Activated CD4-positive, alpha-beta T cell treated with anti-CD3 and anti-CD28 coated beads, Interleukin-2, amount 10 ng/mL, durations not matched to agents 7 days and 5 days (primary cell): ENCODE data around the gene MTMR1. TPM values are rescaled to one million over a fixed set of nuclear protein-coding genes. Genes with fewer than 3 reads are reported as not detected.

Experiments used
- CTCF ChIA-PET: fragments of 350-600 bp; sonication (Branson Sonifier 250); formaldehyde crosslinking; loops from one replicate; lab custom pipeline; 2021; ENCODE audit warnings: antibody characterized with exemption; lab: Charles Lee
- POLR2A ChIA-PET: fragments of 350-600 bp; sonication (Branson Sonifier 250); formaldehyde crosslinking; loops from one replicate; lab custom pipeline; 2021; ENCODE audit warnings: antibody characterized with exemption; lab: Charles Lee
- DNase-seq: peaks from one replicate; pipeline ENCODE4 v3.0.0-alpha.2; 2020
- H3K27ac Mint-ChIP-seq: one replicate; pipeline ENCODE4 v1.8.0; 2021; ENCODE audit warnings: mild to moderate bottlenecking, moderate library complexity, mixed read lengths
- H3K27me3 Mint-ChIP-seq: one replicate; pipeline ENCODE4 v1.8.0; 2021; ENCODE audit warnings: mixed read lengths
- H3K36me3 Mint-ChIP-seq: one replicate; pipeline ENCODE4 v1.8.0; 2021; ENCODE audit warnings: low read depth, mixed read lengths
- H3K4me1 Mint-ChIP-seq: one replicate; pipeline ENCODE4 v1.8.0; 2021; ENCODE audit warnings: mixed read lengths
- H3K4me3 Mint-ChIP-seq: one replicate; pipeline ENCODE4 v1.8.0; 2021; ENCODE audit warnings: mild to moderate bottlenecking, moderate library complexity, mixed read lengths
- H3K9me3 Mint-ChIP-seq: one replicate; pipeline ENCODE4 v1.8.0; 2021; ENCODE audit warnings: mixed read lengths
- total RNA-seq, 2 experiments: library from RNA; stranded (reverse); gene quantifications; one replicate each; pipeline ENCODE4 v1.2.3, GENCODE V29; 2021

The MTMR1 gene
- total RNA-seq, 2 experiments from 2014 or later, result 47.1 to 51.1 TPM

DNA sequence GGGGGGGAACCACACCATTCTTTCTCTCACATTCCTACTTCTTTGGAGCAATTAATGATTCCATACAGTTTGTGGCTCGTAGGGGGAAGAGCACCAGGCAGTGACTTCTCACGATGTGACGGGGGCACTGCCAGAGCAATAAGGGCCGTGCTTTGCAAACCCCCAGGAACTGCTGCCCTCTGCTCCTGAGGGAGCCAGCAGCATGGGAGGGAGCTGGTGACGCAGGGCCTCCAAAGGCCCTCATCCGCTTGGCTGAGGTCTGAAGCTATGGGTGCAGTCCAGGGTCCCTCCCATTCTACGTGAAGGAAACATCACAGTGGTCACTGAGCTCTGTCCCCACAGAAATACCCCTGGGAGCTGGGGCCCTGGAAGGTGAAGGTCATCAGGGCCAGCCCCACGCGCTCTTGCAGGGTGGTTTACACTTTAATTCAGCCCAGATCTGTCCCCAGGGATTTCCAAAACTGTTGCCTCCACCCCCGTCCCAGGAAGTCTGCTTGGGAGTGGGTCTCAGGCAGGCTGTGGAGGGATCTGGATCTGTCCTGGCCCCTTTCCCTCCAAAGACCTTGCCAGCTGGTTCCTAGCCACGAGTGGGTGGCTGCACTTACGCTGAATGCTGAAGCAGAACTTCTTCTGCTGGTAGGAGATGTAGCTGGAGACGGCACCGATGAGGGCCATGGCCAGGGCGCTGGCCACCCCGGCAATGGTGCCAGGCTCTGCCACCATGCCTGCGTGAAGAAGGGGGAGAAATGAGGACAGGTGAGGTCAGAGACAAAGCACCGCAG, 82.6 kb downstream of the MTMR1 start:
- Mint-ChIP-seq H3K4me1 (no peaks in the 10 kb centered on the region), H3K36me3 (no peaks in the 10 kb centered on the region)
- POLR2A ChIA-PET, result no interaction called here

DNA sequence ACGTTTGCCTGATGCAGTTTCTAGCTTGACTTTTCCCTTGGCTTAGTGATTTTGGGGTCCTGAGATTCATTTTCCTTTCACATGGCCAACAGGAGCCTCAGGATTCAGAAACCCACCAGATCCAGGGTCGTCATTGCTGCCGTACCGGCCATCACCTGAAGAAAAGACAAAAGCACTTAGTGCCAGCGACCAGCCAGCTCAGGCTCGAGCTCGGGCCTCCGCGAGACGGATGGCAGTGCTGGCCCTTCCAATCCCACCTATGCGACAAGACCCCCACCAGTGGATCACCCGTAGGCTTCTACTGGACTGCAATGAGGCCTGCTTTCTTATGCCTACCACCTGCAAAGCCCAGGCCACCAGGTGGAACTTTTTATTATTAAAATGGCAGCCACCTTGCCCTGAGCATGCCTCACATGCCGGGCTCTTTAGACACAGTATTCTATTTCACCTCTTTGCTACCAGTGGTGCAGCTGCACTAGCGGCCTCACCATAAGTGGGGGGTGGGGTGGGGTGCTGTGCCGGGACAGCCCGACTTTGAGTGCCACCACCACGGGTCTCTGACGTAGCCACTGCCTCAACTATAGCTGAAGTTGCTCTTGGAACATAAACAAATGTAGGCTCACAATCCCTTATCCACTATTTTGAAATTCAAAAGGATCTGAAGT, 84.3 kb downstream of the MTMR1 start:
- Mint-ChIP-seq H3K4me1 (no peaks in the 10 kb centered on the region), H3K9me3 (no peaks in the 10 kb centered on the region), H3K27ac (no peak overlapping the region), H3K36me3 (no peaks in the 10 kb centered on the region), H3K4me3 (no peak overlapping the region), H3K27me3 (no peaks in the 10 kb centered on the region)
- POLR2A ChIA-PET, result no interaction called here
- CTCF ChIA-PET, result no interaction called here
- DNase-seq, result no peak

More for the DNA sequence above, 82.6 kb downstream of the MTMR1 start:
- H3K4me3 Mint-ChIP-seq, result no peak overlapping the region
- H3K9me3 Mint-ChIP-seq, result no peaks in the 10 kb centered on the region
- DNase-seq, result no peak
- H3K27ac Mint-ChIP-seq, result no peak overlapping the region
- no peaks in the 10 kb centered on the region for H3K27me3 Mint-ChIP-seq
- CTCF ChIA-PET, result interaction anchor here (0.5 to 1.0 kb wide), 2 partner anchors 190 to 304 kb away, joined by 3 to 4 read pairs; no protein-coding TSS in a partner anchor

- H3K9me3 Mint-ChIP-seq, result no peaks in the 10 kb centered on the region
- no peak for DNase-seq
- no peaks in the 10 kb centered on the region for H3K4me1 Mint-ChIP-seq
- no peak overlapping the region for H3K4me3 Mint-ChIP-seq
- H3K27me3 Mint-ChIP-seq, result no peaks in the 10 kb centered on the region
- ChIA-PET POLR2A (no interaction called here), CTCF (no interaction called here)
- H3K27ac Mint-ChIP-seq, result no peak overlapping the region
- H3K36me3 Mint-ChIP-seq, result no peaks in the 10 kb centered on the region
Measured at GRCh38 chrX:150779385-150779784, 86.2 kb downstream of the MTMR1 start.

GRCh38 chrX:150781677-150782076, 88.5 kb downstream of the MTMR1 start:
- no peak overlapping the region for H3K4me3 Mint-ChIP-seq
- H3K4me1 Mint-ChIP-seq, result no peaks in the 10 kb centered on the region
- peaks cover 1% of the 10 kb centered on the region for H3K36me3 Mint-ChIP-seq
- POLR2A ChIA-PET, result no interaction called here
- DNase-seq, result no peak
- H3K9me3 Mint-ChIP-seq, result no peaks in the 10 kb centered on the region
- H3K27me3 Mint-ChIP-seq, result no peaks in the 10 kb centered on the region
- CTCF ChIA-PET, result interaction anchor here (1.0 kb wide), 1 partner anchor 9 kb away, joined by 3 read pairs; no protein-coding TSS in a partner anchor
- H3K27ac Mint-ChIP-seq, result no peak overlapping the region

DNA sequence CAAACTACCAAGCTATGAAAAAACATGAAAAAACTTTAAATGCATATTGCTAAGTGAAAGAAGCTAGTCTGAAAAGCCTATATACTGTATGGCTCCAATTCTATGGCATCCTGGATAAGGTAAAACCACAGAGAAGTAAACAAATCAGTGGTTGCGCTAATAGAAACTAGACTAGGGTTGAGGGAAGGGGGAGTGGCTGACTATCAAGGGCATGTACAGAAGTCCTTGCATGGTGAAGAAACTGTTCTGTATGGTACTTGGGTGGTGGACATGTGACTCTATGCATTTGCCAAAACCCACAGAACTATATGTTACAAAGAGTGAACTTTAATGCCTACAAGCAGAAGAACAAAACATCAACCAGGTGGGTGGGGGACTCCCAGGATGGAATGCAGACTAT, 96.8 kb downstream of the MTMR1 start:
- peaks cover 21% of the 10 kb centered on the region for H3K36me3 Mint-ChIP-seq
- ChIA-PET POLR2A (no interaction called here), CTCF (no interaction called here)
- H3K4me1 Mint-ChIP-seq, result peaks cover 5% of the 10 kb centered on the region
- H3K27ac Mint-ChIP-seq, result no peak overlapping the region
- H3K9me3 Mint-ChIP-seq, result no peaks in the 10 kb centered on the region
- no peak for DNase-seq
- H3K4me3 Mint-ChIP-seq, result no peak overlapping the region
- H3K27me3 Mint-ChIP-seq, result no peaks in the 10 kb centered on the region

DNA sequence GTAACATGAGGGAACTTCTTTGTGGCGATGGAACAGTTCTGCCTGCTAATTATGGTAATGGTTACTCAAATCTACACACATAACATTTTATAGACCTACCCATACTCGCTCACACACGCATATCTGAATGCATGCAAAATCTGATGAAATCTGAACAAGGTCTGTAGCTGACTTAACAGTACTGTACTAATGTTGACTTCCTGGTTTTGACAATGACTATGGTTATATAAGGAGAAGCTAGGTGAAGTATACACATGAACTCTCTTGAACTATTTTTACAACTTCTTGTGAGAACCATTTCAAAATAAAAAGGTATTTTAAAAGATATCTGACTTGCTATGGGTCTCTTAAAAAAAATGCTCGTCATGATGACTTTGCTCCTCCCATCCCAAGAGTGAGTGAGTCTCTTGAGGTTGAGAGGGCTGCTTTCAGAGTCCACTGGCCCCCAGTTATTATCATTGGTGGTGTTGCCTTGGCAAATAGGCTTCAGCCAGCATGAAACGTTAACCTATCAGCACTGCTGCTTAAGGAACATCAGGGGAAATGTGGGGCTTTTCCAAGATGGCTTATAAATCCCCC, 99.8 kb downstream of the MTMR1 start:
- no peak overlapping the region for H3K4me3 Mint-ChIP-seq
- no peak overlapping the region for H3K27ac Mint-ChIP-seq
- peaks cover 13% of the 10 kb centered on the region for H3K36me3 Mint-ChIP-seq
- no peak for DNase-seq
- peaks cover 5% of the 10 kb centered on the region for H3K4me1 Mint-ChIP-seq
- no peaks in the 10 kb centered on the region for H3K9me3 Mint-ChIP-seq
- H3K27me3 Mint-ChIP-seq, result no peaks in the 10 kb centered on the region
- CTCF ChIA-PET, result no interaction called here
- POLR2A ChIA-PET, result no interaction called here

DNA sequence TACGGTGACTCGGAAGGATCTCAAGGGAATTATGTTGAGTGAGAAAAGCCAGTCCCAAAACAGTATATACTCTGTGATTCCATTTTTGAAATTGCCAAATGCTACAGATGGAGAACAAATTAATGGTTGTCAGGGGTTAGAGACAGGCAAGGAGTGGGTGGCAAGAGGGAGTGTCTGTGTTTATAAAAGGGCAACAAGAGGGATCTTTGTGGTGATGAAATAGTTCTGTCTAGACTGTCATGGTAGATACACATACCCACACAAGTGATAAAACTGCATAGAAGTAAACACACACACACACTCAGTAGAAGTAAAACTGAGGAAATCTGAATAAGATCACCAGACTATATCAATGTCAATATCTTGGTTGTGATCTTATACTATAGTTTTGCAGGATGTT, 112.5 kb downstream of the MTMR1 start:
- POLR2A ChIA-PET, result no interaction called here
- Mint-ChIP-seq H3K9me3 (no peaks in the 10 kb centered on the region), H3K4me1 (peaks cover 3% of the 10 kb centered on the region), H3K27ac (no peak overlapping the region), H3K4me3 (no peak overlapping the region), H3K27me3 (no peaks in the 10 kb centered on the region), H3K36me3 (peaks cover 6% of the 10 kb centered on the region)
- CTCF ChIA-PET, result no interaction called here
- DNase-seq, result no peak

GRCh38 chrX:150806827-150807226, 113.6 kb downstream of the MTMR1 start:
- no peak for DNase-seq
- peaks cover 6% of the 10 kb centered on the region for H3K36me3 Mint-ChIP-seq
- no peak overlapping the region for H3K4me3 Mint-ChIP-seq
- peaks cover 3% of the 10 kb centered on the region for H3K4me1 Mint-ChIP-seq
- H3K27ac Mint-ChIP-seq, result no peak overlapping the region
- no peaks in the 10 kb centered on the region for H3K9me3 Mint-ChIP-seq
- H3K27me3 Mint-ChIP-seq, result no peaks in the 10 kb centered on the region
- CTCF ChIA-PET, result no interaction called here
- POLR2A ChIA-PET, result no interaction called here

DNA sequence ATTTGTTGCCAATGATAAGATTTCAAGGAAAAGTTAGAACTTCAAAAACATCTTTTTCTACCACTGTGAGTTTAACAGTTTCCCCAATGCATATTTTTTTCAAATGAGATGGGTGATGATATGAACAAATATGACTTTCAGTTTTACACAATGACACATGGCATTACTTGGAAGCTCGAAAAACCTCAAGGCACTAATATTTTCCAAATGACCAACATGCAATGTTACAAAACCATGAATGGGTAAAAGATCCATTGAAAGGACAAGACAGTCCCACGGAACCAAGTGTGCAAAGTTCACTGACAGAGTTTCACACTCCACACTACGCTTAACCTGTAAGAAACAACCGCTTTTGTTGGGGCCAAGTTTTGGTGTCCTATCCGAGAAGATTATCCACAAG, 120.7 kb downstream of the MTMR1 start:
- DNase-seq, result no peak
- POLR2A ChIA-PET, result no interaction called here
- H3K27me3 Mint-ChIP-seq, result no peaks in the 10 kb centered on the region
- H3K4me1 Mint-ChIP-seq, result peaks cover 4% of the 10 kb centered on the region
- CTCF ChIA-PET, result no interaction called here
- no peaks in the 10 kb centered on the region for H3K9me3 Mint-ChIP-seq
- no peak overlapping the region for H3K27ac Mint-ChIP-seq
- H3K4me3 Mint-ChIP-seq, result no peak overlapping the region
- peaks cover 3% of the 10 kb centered on the region for H3K36me3 Mint-ChIP-seq

Other genes with a start within 250 kb of the MTMR1 start
- gene MTM1, start 124.8 kb upstream of the MTMR1 start, total RNA-seq, result 10 to 100 TPM; 36.5 to 50.6 TPM
- gene CD99L2, start 205.3 kb downstream of the MTMR1 start, total RNA-seq, result 10 to 100 TPM; 14.1 to 14.6 TPM